Gastroesophageal sphincter (tissue), 4 donors: ENCODE measurements around the gene SIRT2. TPM values are rescaled to one million over a fixed set of nuclear protein-coding genes. Genes with fewer than 3 reads are reported as not detected.
"Not testable (repeated sequence)": the region's sequence is repeated elsewhere in the genome, so short reads cannot be mapped to it uniquely, and the experiment has no call there.

Experiments
- ATAC-seq: fragments of 150-250 bp; one replicate; pipeline ENCODE4 v1.9.1; 2016; ENCODE audit warnings: mild to moderate bottlenecking, moderate library complexity
- H3K27ac ChIP-seq, 4 donors: fragments of 200-600 bp; sonication (generic) in 3 of 4; 1 replicate in 3 of 4; 2 replicates in 1 of 4; pipeline ENCODE4 v1.5.1; 2016 to 2019
- H3K27me3 ChIP-seq: fragments of 200-600 bp; sonication (generic); one replicate; pipeline ENCODE4 v1.5.1; 2019
- H3K36me3 ChIP-seq, 2 donors: fragments of 200-600 bp; sonication (generic); one replicate each; pipeline ENCODE4 v1.5.1; 2019; ENCODE audit warnings: control low read depth in 1 of 2
- H3K4me1 ChIP-seq, 3 donors: fragments of 200-600 bp; sonication (generic); 1 replicate in 2 of 3; 2 replicates in 1 of 3; pipeline ENCODE4 v1.5.1; 2016 to 2019; ENCODE audit warnings: control low read depth in 2 of 3
- H3K4me3 ChIP-seq, 2 donors: fragments of 200-600 bp; sonication (generic); one replicate each; pipeline ENCODE4 v1.5.1; 2019; ENCODE audit warnings: mild to moderate bottlenecking in 1 of 2, moderate library complexity in 1 of 2
- H3K9me3 ChIP-seq, 3 donors: fragments of 200-600 bp; sonication (generic); one replicate each; pipeline ENCODE4 v1.5.1; 2017 to 2019; ENCODE audit warnings: control low read depth in 2 of 3
- EP300 ChIP-seq: sonication (generic); formaldehyde crosslinking; IDR thresholded peaks from one replicate; pipeline ENCODE4 v1.6.1; 2017; ENCODE audit warnings: antibody characterized with exemption, mild to moderate bottlenecking
- POLR2A ChIP-seq, 2 donors: fragments of 450-650 bp; IDR thresholded peaks; one replicate each; pipeline ENCODE4 v1.6.1; 2017; ENCODE audit warnings: antibody characterized with exemption in 2 of 2, mild to moderate bottlenecking in 2 of 2, moderate library complexity in 1 of 2
- POLR2AphosphoS5 ChIP-seq: sonication (generic); formaldehyde crosslinking; IDR thresholded peaks from one replicate; pipeline ENCODE4 v1.6.1; 2017; ENCODE audit warnings: antibody characterized with exemption
- WGBS, 2 donors: methylation state at CpG; one replicate each; pipeline ENCODE4 v1.1.5; 2018; ENCODE audit warnings: low coverage in 1 of 2; 5-methylcytosine and 5-hydroxymethylcytosine counted together
- total RNA-seq, 4 donors: library from RNA; depleted of rRNA; stranded (reverse); fragments of >200 nt; gene quantifications; one replicate each; pipeline ENCODE4 v1.1.0, GENCODE V29; 2016
- TF ChIP-seq, protein P1 (sequence below), 4 experiments: fragments of 200-600 bp in 2 of 4; fragments of 450-650 bp in 2 of 4; sonication (generic) in 1 of 4; IDR thresholded peaks; one replicate each; pipeline ENCODE4 v1.5.1; 2017 to 2019; ENCODE audit warnings: antibody characterized with exemption in 4 of 4, mild to moderate bottlenecking in 2 of 4, moderate library complexity in 2 of 4

SIRT2 gene
- total RNA-seq, 4 donors from 2014 or later: 73.9 to 106 (median 80.5) TPM

DNA sequence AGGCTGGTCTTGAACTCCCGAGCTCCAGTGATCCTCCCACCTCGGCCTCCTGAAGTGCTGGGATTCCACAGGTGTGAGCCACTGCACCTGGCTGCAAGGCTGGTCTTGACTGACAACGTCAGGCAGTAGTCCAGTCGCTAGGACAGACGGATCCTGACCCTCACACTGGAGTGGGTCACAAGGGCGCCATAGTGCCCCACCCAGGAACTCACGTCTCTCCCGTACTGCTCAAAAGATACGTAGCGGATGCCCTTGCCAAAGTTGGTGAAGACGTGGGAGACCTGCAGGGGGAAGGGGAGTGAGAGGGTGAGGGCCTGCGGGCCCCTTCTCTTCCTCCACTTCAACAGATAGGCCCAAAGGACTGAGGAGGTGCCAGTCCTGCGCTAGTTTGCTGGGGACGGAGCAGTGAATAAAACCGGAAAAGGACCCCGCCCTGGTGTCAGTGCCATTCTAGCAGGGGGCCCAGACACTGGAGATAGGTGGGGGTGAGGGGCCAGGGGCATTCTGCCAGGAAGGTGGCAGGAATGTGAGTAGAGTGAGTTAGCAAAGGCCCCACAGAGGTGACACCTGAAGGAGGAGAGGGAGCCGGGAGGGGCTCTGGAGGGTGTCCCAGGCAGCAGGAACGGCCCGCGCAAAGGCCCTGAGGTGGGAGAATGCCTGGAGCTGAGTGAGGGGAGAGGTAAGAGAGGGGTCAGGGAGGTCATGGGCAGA is 43.2 kb upstream of the SIRT2 start:
- Histone ChIP-seq H3K27me3 (no peaks in the 10 kb centered on the region), H3K4me3 (no peak overlapping the region), H3K36me3 (peaks cover 0 to 32% of the 10 kb centered on the region in 2 donors), H3K4me1 (no peaks in the 10 kb centered on the region), H3K27ac (no peak overlapping the region), H3K9me3 (no peaks in the 10 kb centered on the region)
- 73 to 83% methylated on average over 8 to 12 of the region's 20 CpGs for WGBS, 2 donors
- no peak for ATAC-seq
- TF ChIP-seq, protein P1, sequence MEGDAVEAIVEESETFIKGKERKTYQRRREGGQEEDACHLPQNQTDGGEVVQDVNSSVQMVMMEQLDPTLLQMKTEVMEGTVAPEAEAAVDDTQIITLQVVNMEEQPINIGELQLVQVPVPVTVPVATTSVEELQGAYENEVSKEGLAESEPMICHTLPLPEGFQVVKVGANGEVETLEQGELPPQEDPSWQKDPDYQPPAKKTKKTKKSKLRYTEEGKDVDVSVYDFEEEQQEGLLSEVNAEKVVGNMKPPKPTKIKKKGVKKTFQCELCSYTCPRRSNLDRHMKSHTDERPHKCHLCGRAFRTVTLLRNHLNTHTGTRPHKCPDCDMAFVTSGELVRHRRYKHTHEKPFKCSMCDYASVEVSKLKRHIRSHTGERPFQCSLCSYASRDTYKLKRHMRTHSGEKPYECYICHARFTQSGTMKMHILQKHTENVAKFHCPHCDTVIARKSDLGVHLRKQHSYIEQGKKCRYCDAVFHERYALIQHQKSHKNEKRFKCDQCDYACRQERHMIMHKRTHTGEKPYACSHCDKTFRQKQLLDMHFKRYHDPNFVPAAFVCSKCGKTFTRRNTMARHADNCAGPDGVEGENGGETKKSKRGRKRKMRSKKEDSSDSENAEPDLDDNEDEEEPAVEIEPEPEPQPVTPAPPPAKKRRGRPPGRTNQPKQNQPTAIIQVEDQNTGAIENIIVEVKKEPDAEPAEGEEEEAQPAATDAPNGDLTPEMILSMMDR (IDR thresholded peaks at IDR 0.05): no peak
- TF ChIP-seq EP300 (no peak), POLR2A (IDR thresholded peaks at IDR 0.05) (no peak), POLR2AphosphoS5 (no peak)

DNA sequence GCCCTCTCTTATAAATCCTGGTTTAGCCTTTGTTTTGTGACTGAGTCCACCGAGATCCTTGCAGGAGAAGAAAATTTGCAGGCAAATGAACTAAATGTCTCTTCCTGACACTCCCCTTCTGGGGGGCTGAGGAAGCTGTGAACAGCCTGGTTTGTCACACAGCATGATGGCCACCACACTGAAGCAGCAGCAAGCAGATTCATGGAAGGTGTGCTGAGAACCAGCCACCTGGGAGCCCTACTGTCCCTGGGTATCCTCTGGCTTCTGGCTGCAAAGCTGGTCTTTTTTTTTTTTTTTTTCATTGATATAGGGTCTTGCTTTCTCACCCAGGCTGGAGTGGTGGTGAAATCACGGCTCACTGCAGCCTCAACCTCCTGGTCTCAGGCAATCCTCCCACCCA is 42.6 kb upstream of the SIRT2 start:
- H3K36me3 ChIP-seq: peaks cover 0 to 25% of the 10 kb centered on the region in 2 donors
- no peak for ATAC-seq
- TF ChIP-seq, protein P1 (IDR thresholded peaks at IDR 0.05): no peak
- TF ChIP-seq POLR2A (IDR thresholded peaks at IDR 0.05) (no peak), EP300 (no peak), POLR2AphosphoS5 (no peak)
- H3K27me3 ChIP-seq: no peaks in the 10 kb centered on the region
- no peaks in the 10 kb centered on the region for H3K4me1 ChIP-seq
- H3K4me3 ChIP-seq: no peak overlapping the region
- H3K9me3 ChIP-seq: no peaks in the 10 kb centered on the region
- no peak overlapping the region for H3K27ac ChIP-seq
- 60% methylated on average over 1 of the region's 2 CpGs; no CpG with 5 or more reads in 1 of the 2 donors for WGBS, 2 donors

DNA sequence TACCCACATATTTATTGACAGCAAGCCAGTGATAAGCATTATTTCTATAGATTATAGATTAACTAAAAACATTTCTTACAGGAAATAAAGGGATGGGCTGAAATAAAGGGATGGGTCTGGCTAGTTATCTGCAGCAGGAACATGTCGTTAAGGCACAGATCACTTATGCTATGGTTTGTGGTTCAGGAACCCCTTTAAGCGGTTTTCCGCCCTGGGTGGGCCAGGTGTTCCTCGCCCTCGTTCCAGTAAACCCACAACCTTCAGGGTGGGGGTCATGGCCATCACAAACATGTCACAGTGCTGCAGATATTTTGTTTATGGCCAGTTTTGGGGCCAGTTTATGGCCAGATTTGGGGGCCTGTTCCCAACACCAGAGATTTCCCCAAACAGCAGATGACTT is 42.0 kb upstream of the SIRT2 start:
- H3K27me3 ChIP-seq, ATAC-seq, H3K4me3 ChIP-seq, H3K27ac ChIP-seq, H3K4me1 ChIP-seq, H3K9me3 ChIP-seq: not testable (repeated sequence)
- WGBS, 2 donors: 86 to 94% methylated on average over 5 of the region's 5 CpGs
- peaks cover 0 to 20% of the 10 kb centered on the region in 2 donors for H3K36me3 ChIP-seq

DNA sequence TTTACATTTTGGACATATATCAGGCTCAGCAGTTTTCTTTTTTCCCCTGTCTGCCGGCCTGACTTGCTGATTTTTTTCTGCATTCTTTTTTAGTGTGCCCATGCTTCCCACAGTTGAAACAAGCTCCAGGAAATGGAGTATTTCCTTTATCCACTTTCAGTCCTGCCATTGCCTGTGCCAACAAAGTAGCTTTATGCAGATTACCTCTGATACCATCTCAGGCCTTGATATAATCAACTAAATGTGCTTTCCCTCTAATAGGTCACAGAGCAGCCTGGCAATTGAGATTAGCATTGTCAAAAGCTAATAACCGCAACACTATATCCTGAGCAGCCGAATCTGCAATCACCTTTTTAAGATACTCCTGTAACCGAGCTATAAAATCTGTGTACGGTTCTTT is 40.5 kb upstream of the SIRT2 start:
- Histone ChIP-seq H3K9me3 (no peaks in the 10 kb centered on the region), H3K27ac (no peak overlapping the region), H3K36me3 (peaks cover 0 to 9% of the 10 kb centered on the region in 2 donors), H3K4me1 (no peaks in the 10 kb centered on the region), H3K27me3 (no peaks in the 10 kb centered on the region), H3K4me3 (no peak overlapping the region)
- ATAC-seq: no peak
- TF ChIP-seq EP300 (no peak), POLR2A (IDR thresholded peaks at IDR 0.05) (no peak), POLR2AphosphoS5 (no peak)
- TF ChIP-seq, protein P1 (IDR thresholded peaks at IDR 0.05): no peak
- WGBS, 2 donors: 39 to 74% methylated on average over 5 of the region's 5 CpGs

DNA sequence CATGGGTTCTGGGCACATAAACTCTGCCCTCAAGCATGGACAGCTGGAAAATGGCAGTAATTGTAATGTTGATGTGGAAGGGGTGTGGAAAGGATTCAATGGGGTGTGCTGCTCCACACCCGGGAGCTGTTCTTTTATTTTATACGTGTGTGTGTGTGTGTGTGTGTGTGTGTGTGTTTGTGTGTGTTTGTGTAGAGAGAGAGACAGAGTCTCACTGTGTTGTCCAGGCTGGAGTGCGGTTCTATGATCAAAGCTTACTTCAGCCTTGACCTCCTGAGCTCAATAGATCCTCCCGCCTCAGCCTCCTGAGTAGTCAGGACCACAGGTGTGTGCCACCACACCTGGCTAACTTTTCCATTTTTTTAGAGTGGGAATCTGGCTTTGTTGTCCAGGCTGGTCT is 34.1 kb upstream of the SIRT2 start:
- no peak overlapping the region for H3K4me3 ChIP-seq
- no peak overlapping the region for H3K27ac ChIP-seq
- H3K36me3 ChIP-seq: peaks cover 0 to 29% of the 10 kb centered on the region in 2 donors
- ATAC-seq: no peak
- TF ChIP-seq, protein P1 (IDR thresholded peaks at IDR 0.05): no peak
- TF ChIP-seq EP300 (no peak), POLR2AphosphoS5 (no peak)
- H3K9me3 ChIP-seq: no peaks in the 10 kb centered on the region
- 45 to 63% methylated on average over 3 to 4 of the region's 4 CpGs for WGBS, 2 donors
- H3K27me3 ChIP-seq: no peaks in the 10 kb centered on the region
- peaks cover 0 to 37% (median 10%) of the 10 kb centered on the region in 3 donors for H3K4me1 ChIP-seq
